HG03064 (cell line): ENCODE data around the gene PABPN1L.

Source experiments
- ATAC-seq: cut with Tn5 transposase; IDR thresholded peaks from one replicate; pipeline ENCODE4 v1.9.1; 2021; ENCODE audit warnings: low read depth; ENCODE audit not compliant: unreplicated experiment

The PABPN1L gene

GRCh38 chr16:88866151-88866920 is at the start of gene PABPN1L:
PABPN1L (minus strand) TSS chr16:88866660; CDS start chr16:88866606, 54 bp downstream.
- ATAC-seq: no peak

GRCh38 chr16:88915639-88916327 is 49.3 kb upstream of the PABPN1L start:
- no peak for ATAC-seq

GRCh38 chr16:88914750-88915368 is 48.4 kb upstream of the PABPN1L start:
- no peak for ATAC-seq

- ATAC-seq: no peak
These were observed 47.4 kb upstream of the PABPN1L start for GRCh38 chr16:88913870-88914269.

- ATAC-seq: no peak
These were observed 46.6 kb upstream of the PABPN1L start for GRCh38 chr16:88913001-88913612.

- ATAC-seq: no peak
These were observed 46.1 kb upstream of the PABPN1L start for GRCh38 chr16:88912556-88912955.

- ATAC-seq: no peak
These were observed 45.5 kb upstream of the PABPN1L start for GRCh38 chr16:88911946-88912310.

GRCh38 chr16:88911136-88911945 is 44.9 kb upstream of the PABPN1L start:
- ATAC-seq: no peak

GRCh38 chr16:88910284-88911135 is 44.0 kb upstream of the PABPN1L start:
- no peak for ATAC-seq

- ATAC-seq: no peak
These were observed 43.2 kb upstream of the PABPN1L start for GRCh38 chr16:88909431-88910210.

GRCh38 chr16:88908307-88908706 is 41.8 kb upstream of the PABPN1L start:
- no peak for ATAC-seq

GRCh38 chr16:88907768-88908167 is 41.3 kb upstream of the PABPN1L start:
- ATAC-seq: no peak

- ATAC-seq: no peak
These were observed 40.2 kb upstream of the PABPN1L start for GRCh38 chr16:88906535-88907105.

GRCh38 chr16:88906020-88906419 is 39.6 kb upstream of the PABPN1L start:
- ATAC-seq: no peak

GRCh38 chr16:88905563-88905962 is 39.1 kb upstream of the PABPN1L start:
- no peak for ATAC-seq

GRCh38 chr16:88904676-88905365 is 38.4 kb upstream of the PABPN1L start:
- ATAC-seq: no peak

- ATAC-seq: no peak
These were observed 36.8 kb upstream of the PABPN1L start for GRCh38 chr16:88903267-88903666.

GRCh38 chr16:88902744-88903143 is 36.3 kb upstream of the PABPN1L start:
- ATAC-seq: no peak
